ENCODE data around the gene NR6A1.

The NR6A1 gene

GRCh38 chr9:124629600-124629999 lies 141.5 kb downstream of the NR6A1 start:
- TF ChIP-seq CTCF (conservative IDR thresholded peaks at IDR 0.05; ENCODE audit: low read length): no peak
- peak; percentile 73 for DNase-seq (ENCODE audit: low read depth)
- no peak overlapping the region for H3K4me3 ChIP-seq (ENCODE audit: low read length)

DNA sequence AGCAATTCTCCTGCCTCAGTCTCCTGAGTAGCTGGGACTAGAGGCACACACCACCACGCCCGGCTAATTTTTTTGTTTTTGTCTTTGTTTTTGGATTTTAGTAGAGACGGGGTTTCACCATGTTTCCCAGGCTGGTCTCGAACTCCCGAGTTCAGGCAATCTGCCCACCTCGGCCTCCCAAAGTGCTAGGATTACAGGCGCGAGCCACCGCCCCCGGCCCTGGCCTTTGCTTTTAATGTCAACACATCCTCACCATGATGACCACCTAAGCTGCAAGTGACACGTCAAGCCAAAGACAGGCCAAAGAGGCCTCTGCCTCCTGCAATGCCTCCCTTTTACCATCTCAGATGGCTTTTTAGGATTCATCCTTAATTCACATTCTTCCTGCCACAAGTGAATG lies 142.4 kb downstream of the NR6A1 start:
- H3K4me3 ChIP-seq (ENCODE audit: low read length): no peak overlapping the region
- no peak for TF ChIP-seq CTCF (conservative IDR thresholded peaks at IDR 0.05; ENCODE audit: low read length)
- DNase-seq (ENCODE audit: low read depth): no peak

DNA sequence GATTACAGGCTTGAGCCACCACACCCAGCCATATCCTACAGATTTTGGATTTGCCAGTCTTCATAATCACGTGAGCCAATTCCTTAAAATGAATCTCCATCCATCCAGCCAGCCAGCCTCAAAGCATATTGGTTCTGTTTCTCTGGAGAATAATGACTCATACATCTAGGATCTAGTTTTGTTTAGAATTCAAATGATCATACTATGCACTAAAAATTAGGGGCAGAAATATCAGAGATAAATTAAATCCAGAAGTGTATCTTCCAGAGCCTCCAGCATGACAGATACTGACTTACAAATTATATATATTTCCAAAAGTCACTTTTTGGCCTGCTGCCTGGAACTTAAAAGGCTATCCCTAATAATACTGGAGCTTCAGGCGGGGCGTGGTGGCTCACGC lies 144.8 kb downstream of the NR6A1 start:
- H3K4me3 ChIP-seq (ENCODE audit: low read length): no peak overlapping the region
- peak; percentile 49 for DNase-seq (ENCODE audit: low read depth)
- no peak for TF ChIP-seq CTCF (conservative IDR thresholded peaks at IDR 0.05; ENCODE audit: low read length)

DNA sequence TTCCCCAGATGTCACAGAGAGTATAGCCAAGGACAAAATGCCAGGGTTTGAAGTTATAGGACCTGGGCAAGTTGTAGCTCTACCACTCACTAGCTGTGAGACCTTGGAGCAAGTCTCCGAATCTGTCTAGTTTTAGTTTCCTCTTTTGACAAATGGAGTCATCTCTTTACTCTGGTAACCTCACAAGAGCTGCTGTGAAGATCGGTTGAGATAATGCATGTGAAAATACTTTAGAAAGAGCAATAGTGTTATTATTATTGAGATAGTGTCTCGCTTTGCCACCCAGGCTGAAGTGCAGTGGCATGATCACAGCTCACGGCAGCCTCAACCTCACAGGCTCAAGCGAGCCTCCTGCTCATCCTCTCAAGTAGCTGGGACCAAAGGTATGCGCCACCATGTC lies 146.0 kb downstream of the NR6A1 start:
- no peak for TF ChIP-seq CTCF (conservative IDR thresholded peaks at IDR 0.05; ENCODE audit: low read length)

GRCh38 chr9:124624735-124624992 lies 146.4 kb downstream of the NR6A1 start:
- H3K4me3 ChIP-seq (ENCODE audit: low read length): no peak overlapping the region
- DNase-seq (ENCODE audit: low read depth): no peak
- no peak for TF ChIP-seq CTCF (conservative IDR thresholded peaks at IDR 0.05; ENCODE audit: low read length)

More for the DNA sequence above, 146.0 kb downstream of the NR6A1 start:
- H3K4me3 ChIP-seq (ENCODE audit: low read length): no peak overlapping the region
- DNase-seq (ENCODE audit: low read depth): no peak

DNA sequence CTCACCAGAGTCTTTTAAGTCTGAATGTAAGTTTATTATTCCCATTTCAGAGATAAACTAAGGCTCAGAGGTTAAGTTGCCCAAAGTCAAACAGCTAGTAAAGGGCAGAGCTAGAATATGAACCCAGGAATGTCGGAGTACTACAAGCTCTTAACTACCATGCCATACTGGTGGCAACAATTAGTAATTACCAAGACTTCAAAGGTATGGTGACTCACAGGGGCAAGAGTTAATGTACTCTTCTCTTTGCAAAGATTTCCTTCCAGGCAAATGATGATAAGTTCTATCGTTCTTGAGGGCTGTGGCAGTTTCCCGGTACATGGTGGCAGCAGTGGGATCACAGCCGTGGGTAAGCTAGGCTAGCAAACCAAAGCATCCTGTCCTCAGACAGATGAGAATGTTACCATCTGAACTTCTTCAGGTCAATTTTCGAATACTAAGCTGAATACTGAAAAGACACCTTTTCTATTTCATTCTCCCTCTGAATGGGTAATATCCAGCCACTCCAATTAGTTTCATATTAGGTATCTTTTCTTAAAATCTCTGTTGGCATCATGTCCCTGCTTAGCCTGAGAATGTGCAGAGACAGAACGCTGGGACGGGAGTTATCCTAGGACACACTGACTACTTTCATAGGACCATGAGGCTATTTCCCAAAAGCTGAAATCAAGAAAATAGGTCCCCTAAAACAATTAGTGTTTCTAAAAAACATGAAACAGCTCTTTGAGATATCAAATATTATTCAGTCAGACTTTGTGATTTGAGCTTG lies 147.0 kb downstream of the NR6A1 start:
- no peak for TF ChIP-seq CTCF (conservative IDR thresholded peaks at IDR 0.05; ENCODE audit: low read length)
- no peak for DNase-seq (ENCODE audit: low read depth)
- no peak overlapping the region for H3K4me3 ChIP-seq (ENCODE audit: low read length)

DNA sequence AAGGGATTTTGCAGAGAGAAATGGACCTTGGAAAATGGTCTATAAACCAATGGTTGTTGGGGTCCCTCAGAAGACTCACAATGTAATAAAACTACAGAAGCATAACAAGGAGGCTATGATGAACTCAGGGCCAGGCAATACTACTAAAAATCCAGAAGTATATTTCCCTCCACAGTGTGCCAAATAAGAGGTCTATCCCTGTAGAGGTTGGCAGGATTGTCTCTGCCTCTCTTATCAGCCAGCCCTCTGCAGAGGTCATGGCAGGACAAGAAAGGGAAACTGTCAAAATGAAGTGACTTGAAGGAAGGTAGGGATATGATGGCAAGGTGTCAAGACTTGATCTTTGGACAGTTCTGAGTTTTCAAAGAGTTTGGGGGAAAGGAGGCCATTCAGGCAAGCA lies 148.2 kb downstream of the NR6A1 start:
- H3K4me3 ChIP-seq (ENCODE audit: low read length): no peak overlapping the region
- no peak for DNase-seq (ENCODE audit: low read depth)
- no peak for TF ChIP-seq CTCF (conservative IDR thresholded peaks at IDR 0.05; ENCODE audit: low read length)

Measured in AG10803 (cell line).